PC-3 (cell line): ENCODE measurements around the gene LRRN4.
A peak's percentile ranks its signal among the peaks of the same experiment; 100 is the strongest.

ENCODE experiments used
- EZH2 ChIP-seq: fragments of 300-600 bp; sonication (generic); IDR thresholded peaks from one replicate; pipeline ENCODE4 v1.6.1; 2017; ENCODE audit warnings: antibody characterized with exemption, mild to moderate bottlenecking, low read length; ENCODE audit not compliant: unreplicated experiment
- EZH2phosphoT487 ChIP-seq: fragments of 300-600 bp; sonication (generic); IDR thresholded peaks from 2 replicates; pipeline ENCODE4 v1.6.1; 2018; ENCODE audit warnings: mild to moderate bottlenecking, antibody characterized with exemption, low read length, borderline replicate concordance
- TF ChIP-seq, protein P1 (sequence below): fragments of 300-600 bp; sonication (generic); conservative IDR thresholded peaks from 2 replicates; pipeline ENCODE4 v1.5.1; 2017; ENCODE audit warnings: antibody characterized with exemption, low read depth, mild to moderate bottlenecking, low read length

DNA sequence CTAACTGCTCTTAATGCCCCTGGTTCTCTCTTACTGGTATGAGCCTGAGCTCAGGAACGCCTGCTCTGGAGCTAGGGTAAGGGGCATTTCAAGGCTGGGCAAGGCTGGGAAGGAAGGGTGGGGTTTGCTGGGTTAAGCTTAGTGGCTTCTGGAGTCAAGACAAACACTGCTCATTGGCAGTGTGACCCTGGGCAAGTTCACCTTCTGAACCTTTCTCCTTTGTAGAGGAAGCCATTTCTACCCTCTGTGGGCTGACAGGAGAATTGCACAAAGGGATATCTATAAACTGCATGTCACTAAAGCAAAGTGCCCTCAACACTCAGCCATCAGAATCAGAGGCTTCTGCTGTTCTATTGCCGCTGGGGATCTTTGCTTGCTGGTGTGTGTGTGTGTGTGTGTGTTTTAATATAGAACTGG lies 20.3 kb upstream of the LRRN4 start:
- TF ChIP-seq EZH2phosphoT487 (no peak), EZH2 (no peak)
- TF ChIP-seq, protein P1, sequence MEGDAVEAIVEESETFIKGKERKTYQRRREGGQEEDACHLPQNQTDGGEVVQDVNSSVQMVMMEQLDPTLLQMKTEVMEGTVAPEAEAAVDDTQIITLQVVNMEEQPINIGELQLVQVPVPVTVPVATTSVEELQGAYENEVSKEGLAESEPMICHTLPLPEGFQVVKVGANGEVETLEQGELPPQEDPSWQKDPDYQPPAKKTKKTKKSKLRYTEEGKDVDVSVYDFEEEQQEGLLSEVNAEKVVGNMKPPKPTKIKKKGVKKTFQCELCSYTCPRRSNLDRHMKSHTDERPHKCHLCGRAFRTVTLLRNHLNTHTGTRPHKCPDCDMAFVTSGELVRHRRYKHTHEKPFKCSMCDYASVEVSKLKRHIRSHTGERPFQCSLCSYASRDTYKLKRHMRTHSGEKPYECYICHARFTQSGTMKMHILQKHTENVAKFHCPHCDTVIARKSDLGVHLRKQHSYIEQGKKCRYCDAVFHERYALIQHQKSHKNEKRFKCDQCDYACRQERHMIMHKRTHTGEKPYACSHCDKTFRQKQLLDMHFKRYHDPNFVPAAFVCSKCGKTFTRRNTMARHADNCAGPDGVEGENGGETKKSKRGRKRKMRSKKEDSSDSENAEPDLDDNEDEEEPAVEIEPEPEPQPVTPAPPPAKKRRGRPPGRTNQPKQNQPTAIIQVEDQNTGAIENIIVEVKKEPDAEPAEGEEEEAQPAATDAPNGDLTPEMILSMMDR, result peak; percentile 53; the same call in 1 of the 2 replicates
